ENCODE measurements around the gene CRISP3.
"Not testable (repeated sequence)": the region's sequence is repeated elsewhere in the genome, so short reads cannot be mapped to it uniquely, and the experiment has no call there.

The CRISP3 gene

GRCh38 chr6:49744259-49744658, at the start of gene CRISP3:
TSS of gene CRISP3 (minus strand) at chr6:49744388. CDS start at chr6:49744367, 21 bp downstream.
- no peak for DNase-seq

- no peak for DNase-seq
Observed at GRCh38 chr6:49790341-49790740, 46.2 kb upstream of the CRISP3 start.

- no peak for DNase-seq
Observed at GRCh38 chr6:49787176-49787575, 43.0 kb upstream of the CRISP3 start, which contains the start of gene PGK2. TSS of gene PGK2 (minus strand) at chr6:49787285. CDS start at chr6:49787187, 98 bp downstream.

GRCh38 chr6:49784272-49784671, 40.1 kb upstream of the CRISP3 start:
- DNase-seq: no peak

- DNase-seq: no peak
Observed at GRCh38 chr6:49782725-49783124, 38.5 kb upstream of the CRISP3 start.

GRCh38 chr6:49782293-49782692, 38.1 kb upstream of the CRISP3 start:
- no peak for DNase-seq

- no peak for DNase-seq
Observed at GRCh38 chr6:49776444-49776843, 32.3 kb upstream of the CRISP3 start.

GRCh38 chr6:49775043-49775442, 30.9 kb upstream of the CRISP3 start:
- DNase-seq: no peak

- no peak for DNase-seq
Observed at GRCh38 chr6:49772285-49772684, 28.1 kb upstream of the CRISP3 start.

- DNase-seq: no peak
Observed at GRCh38 chr6:49766762-49767161, 22.6 kb upstream of the CRISP3 start.

- DNase-seq: no peak
Observed at GRCh38 chr6:49764571-49765236, 20.5 kb upstream of the CRISP3 start.

GRCh38 chr6:49743429-49743828, 759 bp downstream of the CRISP3 start:
- DNase-seq: no peak

- DNase-seq: no peak
Observed at GRCh38 chr6:49739423-49739822, 4.8 kb downstream of the CRISP3 start.

GRCh38 chr6:49736017-49736508, 8.1 kb downstream of the CRISP3 start:
- DNase-seq: no peak

GRCh38 chr6:49733680-49734079, 10.5 kb downstream of the CRISP3 start:
- no peak for DNase-seq

- DNase-seq: no peak
Observed at GRCh38 chr6:49732781-49733180, 11.4 kb downstream of the CRISP3 start.

GRCh38 chr6:49730251-49730650, 13.9 kb downstream of the CRISP3 start:
- no peak for DNase-seq

GRCh38 chr6:49723917-49724316, 20.3 kb downstream of the CRISP3 start:
- not testable (repeated sequence) for DNase-seq

- no peak for DNase-seq
Observed at GRCh38 chr6:49721297-49721696, 22.9 kb downstream of the CRISP3 start.

GRCh38 chr6:49720372-49720771, 23.8 kb downstream of the CRISP3 start:
- DNase-seq: no peak

- no peak for DNase-seq
Observed at GRCh38 chr6:49713346-49713745, 30.8 kb downstream of the CRISP3 start, which contains the start of gene CRISP2. TSS of gene CRISP2 (minus strand) at chr6:49713543. CDS start at chr6:49709196, 4,347 bp downstream.

- no peak for DNase-seq
Observed at GRCh38 chr6:49698478-49698877, 45.7 kb downstream of the CRISP3 start.

GRCh38 chr6:49693512-49693911, 50.7 kb downstream of the CRISP3 start:
- no peak for DNase-seq

GRCh38 chr6:49692534-49692933, 51.7 kb downstream of the CRISP3 start:
- no peak for DNase-seq
